ENCODE measurements around the gene RAB10.
"Not testable (repeated sequence)": the region's sequence is repeated elsewhere in the genome, so short reads cannot be mapped to it uniquely, and the experiment has no call there.

Gene RAB10

GRCh38 chr2:26058390-26058789, 24.5 kb downstream of the RAB10 start:
- DNase-seq (ENCODE audit: low read depth in 2 of 2): no peak

GRCh38 chr2:26059542-26059941, 25.7 kb downstream of the RAB10 start:
- DNase-seq (ENCODE audit: low read depth in 2 of 2): no peak

GRCh38 chr2:26061539-26061938, 27.7 kb downstream of the RAB10 start:
- no peak for DNase-seq (ENCODE audit: low read depth in 2 of 2)

- no peak for DNase-seq (ENCODE audit: low read depth in 2 of 2)
These were observed 31.0 kb downstream of the RAB10 start for GRCh38 chr2:26064846-26065245.

- no peak for DNase-seq (ENCODE audit: low read depth in 2 of 2)
These were observed 33.5 kb downstream of the RAB10 start for GRCh38 chr2:26067186-26067974.

GRCh38 chr2:26067980-26068507, 34.2 kb downstream of the RAB10 start:
- no peak for DNase-seq (ENCODE audit: low read depth in 2 of 2)

- DNase-seq (ENCODE audit: low read depth in 2 of 2): peak; percentile 10 to 13
These were observed 34.9 kb downstream of the RAB10 start for GRCh38 chr2:26068602-26069298.

GRCh38 chr2:26070730-26071129, 36.8 kb downstream of the RAB10 start:
- no peak for DNase-seq (ENCODE audit: low read depth in 2 of 2)

- DNase-seq (ENCODE audit: low read depth in 2 of 2): no peak
These were observed 39.3 kb downstream of the RAB10 start for GRCh38 chr2:26072925-26073768.

GRCh38 chr2:26073830-26074229, 39.9 kb downstream of the RAB10 start:
- no peak for DNase-seq (ENCODE audit: low read depth in 2 of 2)

GRCh38 chr2:26074676-26075075, 40.8 kb downstream of the RAB10 start:
- no peak for DNase-seq (ENCODE audit: low read depth in 2 of 2)

- no peak for DNase-seq (ENCODE audit: low read depth in 2 of 2)
These were observed 41.3 kb downstream of the RAB10 start for GRCh38 chr2:26075173-26075572.

- no peak for DNase-seq (ENCODE audit: low read depth in 2 of 2)
These were observed 42.2 kb downstream of the RAB10 start for GRCh38 chr2:26076001-26076587.

GRCh38 chr2:26077291-26077690, 43.4 kb downstream of the RAB10 start:
- DNase-seq (ENCODE audit: low read depth in 2 of 2): no peak

GRCh38 chr2:26078939-26079338, 45.1 kb downstream of the RAB10 start:
- DNase-seq (ENCODE audit: low read depth in 2 of 2): no peak

GRCh38 chr2:26080356-26080755, 46.5 kb downstream of the RAB10 start:
- no peak for DNase-seq (ENCODE audit: low read depth in 2 of 2)

GRCh38 chr2:26080925-26081324, 47.0 kb downstream of the RAB10 start:
- DNase-seq (ENCODE audit: low read depth in 2 of 2): not testable (repeated sequence)

- no peak for DNase-seq (ENCODE audit: low read depth in 2 of 2)
These were observed 47.7 kb downstream of the RAB10 start for GRCh38 chr2:26081556-26081955.

GRCh38 chr2:26086155-26086637, 52.3 kb downstream of the RAB10 start:
- DNase-seq (ENCODE audit: low read depth in 2 of 2): no peak

- DNase-seq (ENCODE audit: low read depth in 2 of 2): no peak
These were observed 52.9 kb downstream of the RAB10 start for GRCh38 chr2:26086779-26087178.

- DNase-seq (ENCODE audit: low read depth in 2 of 2): no peak
These were observed 54.3 kb downstream of the RAB10 start for GRCh38 chr2:26088038-26088643.
